Measurements from ENCODE around the gene UTP3. TPM values are rescaled to one million over a fixed set of nuclear protein-coding genes. Genes with fewer than 3 reads are reported as not detected.
"Not testable (repeated sequence)": the region's sequence is repeated elsewhere in the genome, so short reads cannot be mapped to it uniquely, and the experiment has no call there.

UTP3 gene
- total RNA-seq, 2 donors from 2014 or later = 23.8 to 29.1 TPM

DNA sequence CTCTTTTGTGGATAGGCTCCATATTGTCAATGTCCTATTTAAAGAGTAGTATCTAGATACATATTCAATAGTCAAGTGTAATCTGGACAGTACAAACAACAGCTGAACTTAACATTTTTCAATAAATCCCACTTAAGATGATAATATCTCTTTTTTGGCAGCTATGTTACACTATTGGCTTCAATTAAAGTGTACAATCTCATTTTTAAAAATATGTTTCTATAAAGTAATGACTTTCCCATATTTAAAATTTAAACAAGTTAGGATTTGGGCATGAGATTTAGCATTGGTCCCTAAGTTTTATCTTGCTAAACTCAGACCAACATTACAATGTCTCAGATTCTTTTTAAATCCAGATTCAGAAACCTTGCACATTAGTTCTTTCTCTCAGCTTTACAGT lies 14.1 kb upstream of the UTP3 start:
- H3K4me3 Mint-ChIP-seq = no peak overlapping the region

DNA sequence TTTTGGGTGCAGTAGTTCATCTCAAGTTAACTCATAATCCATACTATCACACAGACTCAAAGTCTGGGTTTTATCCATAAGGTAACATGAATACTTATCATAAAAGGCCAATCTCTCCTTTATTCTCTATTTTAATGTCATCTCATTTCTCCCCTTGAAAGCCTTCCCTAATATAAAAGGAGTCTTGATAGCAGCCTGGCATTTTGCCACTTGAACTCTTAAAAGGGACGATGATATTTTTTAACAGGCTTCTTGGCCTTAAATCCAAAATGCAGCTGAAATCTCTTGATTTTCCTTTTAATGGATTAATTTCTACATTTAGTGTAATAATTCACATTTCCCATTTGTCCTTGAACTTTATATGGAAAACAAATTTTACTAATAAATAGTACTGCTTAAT lies 13.6 kb upstream of the UTP3 start:
- ATAC-seq (replicated peaks) = no peak

More for the DNA sequence above, 14.1 kb upstream of the UTP3 start:
- ATAC-seq (replicated peaks) = no peak
- H3K27me3 Mint-ChIP-seq = peaks cover 11% of the 10 kb centered on the region
- no peak overlapping the region for H3K27ac Mint-ChIP-seq
- H3K36me3 Mint-ChIP-seq (ENCODE audit: low read depth) = no peaks in the 10 kb centered on the region
- no peaks in the 10 kb centered on the region for H3K9me3 Mint-ChIP-seq
- peaks cover 6% of the 10 kb centered on the region for H3K4me1 Mint-ChIP-seq

DNA sequence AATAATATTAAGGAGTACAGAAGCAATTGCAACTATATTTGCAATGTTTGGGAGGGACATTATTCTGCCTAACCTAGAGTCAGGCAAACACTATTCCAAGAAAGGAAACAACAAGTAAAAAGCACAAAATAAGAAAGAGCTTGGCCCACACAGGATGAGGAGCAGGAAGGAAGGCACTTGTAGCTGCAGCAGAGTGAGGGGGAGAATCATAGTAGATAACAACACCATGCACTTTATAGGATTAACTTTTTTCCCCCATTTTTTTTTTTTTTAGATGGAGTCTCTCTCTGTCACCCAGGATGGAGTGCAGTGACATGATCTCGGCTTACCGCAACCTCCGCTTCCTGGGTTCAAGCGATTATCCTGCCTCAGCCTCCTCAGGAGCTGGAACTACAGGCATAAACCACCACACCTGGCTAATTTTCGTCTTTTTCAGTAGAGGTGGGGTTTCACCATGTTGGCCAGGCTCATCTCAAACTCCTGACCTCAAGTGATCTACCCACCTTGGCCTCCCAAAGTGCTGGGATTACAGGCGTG lies 11.7 kb upstream of the UTP3 start:
- no peak for ATAC-seq (replicated peaks)
- Mint-ChIP-seq H3K36me3 (ENCODE audit: low read depth) (no peaks in the 10 kb centered on the region), H3K4me3 (no peak overlapping the region), H3K4me1 (peaks cover 6% of the 10 kb centered on the region), H3K27me3 (peaks cover 4% of the 10 kb centered on the region), H3K9me3 (no peaks in the 10 kb centered on the region), H3K27ac (no peak overlapping the region)

More for the DNA sequence above, 13.6 kb upstream of the UTP3 start:
- Mint-ChIP-seq H3K27me3 (peaks cover 11% of the 10 kb centered on the region), H3K27ac (no peak overlapping the region), H3K36me3 (ENCODE audit: low read depth) (no peaks in the 10 kb centered on the region), H3K4me3 (no peak overlapping the region), H3K9me3 (no peaks in the 10 kb centered on the region), H3K4me1 (peaks cover 6% of the 10 kb centered on the region)

DNA sequence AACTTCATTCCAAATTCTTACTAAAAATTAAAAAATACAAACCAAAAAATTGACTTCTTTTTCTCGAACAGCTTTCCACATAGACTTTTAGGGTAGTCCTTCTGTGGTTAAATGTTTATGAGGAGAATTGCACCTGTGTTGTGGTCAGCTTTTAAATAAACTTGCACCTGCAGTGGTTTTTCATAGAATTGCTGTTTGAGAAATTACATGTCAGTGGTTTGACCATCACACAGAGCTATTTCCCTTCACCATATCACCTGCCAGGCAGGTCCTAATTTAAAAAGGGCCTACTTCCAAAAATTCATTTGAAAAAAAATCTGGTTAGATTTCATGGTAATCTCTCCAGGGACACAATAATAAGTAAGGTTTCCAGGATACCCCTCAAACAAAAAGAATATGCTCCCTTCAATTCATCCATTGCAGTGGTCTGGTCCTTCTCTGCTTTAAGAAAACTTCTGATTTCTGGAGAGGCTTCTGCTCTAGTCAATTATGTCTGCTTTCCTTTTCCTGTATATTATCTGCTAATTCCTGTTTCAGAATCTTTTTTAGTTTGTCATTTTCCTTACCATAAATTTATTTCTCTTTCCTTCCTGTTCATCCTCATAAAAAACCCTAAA lies 9.8 kb upstream of the UTP3 start:
- H3K27me3 Mint-ChIP-seq = peaks cover 3% of the 10 kb centered on the region
- H3K4me3 Mint-ChIP-seq = no peak overlapping the region
- no peak for ATAC-seq (replicated peaks)
- no peaks in the 10 kb centered on the region for H3K9me3 Mint-ChIP-seq
- peaks cover 6% of the 10 kb centered on the region for H3K4me1 Mint-ChIP-seq
- H3K27ac Mint-ChIP-seq = no peak overlapping the region
- no peaks in the 10 kb centered on the region for H3K36me3 Mint-ChIP-seq (ENCODE audit: low read depth)

DNA sequence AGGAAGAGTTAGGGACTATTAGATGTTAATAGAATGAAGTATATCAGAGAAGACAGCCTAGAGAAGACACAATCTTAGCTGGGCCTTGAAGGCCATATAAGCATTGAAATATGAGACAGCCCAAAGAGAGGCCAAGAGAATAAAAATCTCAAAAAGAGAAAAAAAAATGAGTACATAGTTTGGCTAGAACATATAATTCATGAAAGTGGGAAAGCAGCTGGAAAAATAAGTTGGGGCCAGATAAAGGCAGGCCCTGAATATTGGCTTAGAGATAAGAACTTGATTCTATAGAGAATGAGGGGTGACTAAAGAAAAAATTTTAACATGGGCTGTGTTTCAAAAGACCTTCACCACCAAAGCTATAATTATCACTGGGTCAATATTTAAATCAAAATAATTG lies 7.4 kb upstream of the UTP3 start:
- no peak overlapping the region for H3K27ac Mint-ChIP-seq
- H3K9me3 Mint-ChIP-seq = no peaks in the 10 kb centered on the region
- H3K4me1 Mint-ChIP-seq = peaks cover 6% of the 10 kb centered on the region
- ATAC-seq (replicated peaks) = no peak
- no peak overlapping the region for H3K4me3 Mint-ChIP-seq
- H3K27me3 Mint-ChIP-seq = no peaks in the 10 kb centered on the region
- H3K36me3 Mint-ChIP-seq (ENCODE audit: low read depth) = no peaks in the 10 kb centered on the region

DNA sequence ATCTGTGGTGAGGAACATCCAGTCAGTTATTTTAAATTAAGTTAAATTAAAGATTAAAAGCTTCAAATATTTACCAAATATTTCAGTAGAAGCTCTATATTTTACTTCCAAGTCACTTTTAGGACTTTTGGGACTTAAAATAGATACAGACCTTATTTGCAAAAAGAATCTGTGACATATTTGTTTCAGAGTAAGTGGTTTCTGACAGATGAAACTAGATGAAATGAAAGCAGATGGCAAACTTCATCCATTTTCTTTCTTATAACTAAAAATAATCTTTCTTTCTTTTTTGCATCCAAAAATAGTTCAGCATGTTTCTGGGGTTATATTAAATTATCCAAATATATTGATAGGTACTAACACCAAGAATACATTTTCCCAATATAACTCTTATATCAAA lies 6.6 kb upstream of the UTP3 start:
- Mint-ChIP-seq H3K4me1 (peaks cover 6% of the 10 kb centered on the region), H3K36me3 (ENCODE audit: low read depth) (no peaks in the 10 kb centered on the region), H3K27ac (no peak overlapping the region), H3K9me3 (no peaks in the 10 kb centered on the region), H3K27me3 (no peaks in the 10 kb centered on the region), H3K4me3 (no peak overlapping the region)
- ATAC-seq (replicated peaks) = no peak

DNA sequence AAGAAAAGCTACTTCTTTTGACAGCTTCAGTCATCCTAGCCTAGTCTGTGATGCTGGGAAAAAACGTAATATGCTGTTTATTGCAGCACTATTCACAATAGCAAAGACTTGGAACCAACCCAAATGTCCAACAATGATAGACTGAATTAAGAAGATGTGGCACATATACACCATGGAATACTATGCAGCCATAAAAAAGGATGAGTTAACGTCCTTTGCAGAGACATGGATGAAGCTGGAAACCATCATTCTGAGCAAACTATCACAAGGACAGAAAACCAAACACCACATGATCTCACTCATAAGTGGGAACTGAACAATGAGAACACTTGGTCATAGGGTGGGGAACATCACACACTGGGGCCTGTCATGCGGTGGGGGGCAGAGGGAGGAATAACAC lies 6.2 kb upstream of the UTP3 start:
- not testable (repeated sequence) for H3K4me1 Mint-ChIP-seq; H3K36me3 Mint-ChIP-seq (ENCODE audit: low read depth); H3K4me3 Mint-ChIP-seq; ATAC-seq (replicated peaks); H3K27me3 Mint-ChIP-seq; H3K9me3 Mint-ChIP-seq; H3K27ac Mint-ChIP-seq

DNA sequence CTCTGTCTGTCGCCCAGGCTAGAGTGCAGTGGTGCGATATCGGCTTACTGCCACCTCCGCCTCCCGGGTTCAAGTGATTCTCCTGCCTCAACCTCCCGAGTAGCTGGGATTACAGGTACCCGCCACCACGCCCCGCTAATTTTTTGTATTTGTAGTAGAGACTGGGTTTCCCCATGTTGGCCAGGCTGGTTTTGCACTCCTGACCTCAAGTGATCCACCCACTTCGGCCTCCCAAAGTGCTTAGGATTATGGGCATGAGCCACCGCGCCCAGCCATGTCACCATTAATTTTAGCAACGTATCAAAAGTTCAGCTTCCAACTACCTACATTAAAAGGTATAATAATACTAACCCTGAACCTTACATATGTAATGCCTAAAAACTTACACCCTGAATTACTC lies 940 bp upstream of the UTP3 start:
- peak overlapping the region; percentile 100 for H3K27ac Mint-ChIP-seq
- H3K4me3 Mint-ChIP-seq = peak overlapping the region; percentile 96
- no peaks in the 10 kb centered on the region for H3K9me3 Mint-ChIP-seq
- peaks cover 17% of the 10 kb centered on the region for H3K4me1 Mint-ChIP-seq
- H3K36me3 Mint-ChIP-seq (ENCODE audit: low read depth) = peaks cover 48% of the 10 kb centered on the region
- no peaks in the 10 kb centered on the region for H3K27me3 Mint-ChIP-seq
- no peak for ATAC-seq (replicated peaks)

DNA sequence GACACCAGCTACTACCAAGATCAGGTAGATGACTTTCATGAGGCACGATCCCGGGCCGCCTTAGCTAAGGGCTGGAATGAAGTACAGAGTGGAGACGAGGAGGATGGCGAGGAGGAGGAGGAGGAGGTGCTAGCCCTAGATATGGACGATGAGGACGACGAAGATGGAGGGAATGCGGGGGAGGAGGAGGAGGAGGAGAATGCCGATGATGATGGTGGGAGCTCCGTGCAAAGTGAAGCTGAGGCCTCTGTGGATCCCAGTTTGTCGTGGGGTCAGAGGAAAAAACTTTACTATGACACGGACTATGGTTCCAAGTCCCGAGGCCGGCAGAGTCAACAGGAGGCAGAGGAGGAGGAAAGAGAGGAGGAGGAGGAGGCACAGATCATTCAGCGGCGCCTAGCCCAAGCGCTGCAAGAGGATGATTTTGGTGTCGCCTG lies 481 bp downstream of the UTP3 start:
- Mint-ChIP-seq H3K9me3 (no peaks in the 10 kb centered on the region), H3K4me3 (peak overlapping the region; percentile 96)
- peak; percentile 25 for ATAC-seq (replicated peaks)

DNA sequence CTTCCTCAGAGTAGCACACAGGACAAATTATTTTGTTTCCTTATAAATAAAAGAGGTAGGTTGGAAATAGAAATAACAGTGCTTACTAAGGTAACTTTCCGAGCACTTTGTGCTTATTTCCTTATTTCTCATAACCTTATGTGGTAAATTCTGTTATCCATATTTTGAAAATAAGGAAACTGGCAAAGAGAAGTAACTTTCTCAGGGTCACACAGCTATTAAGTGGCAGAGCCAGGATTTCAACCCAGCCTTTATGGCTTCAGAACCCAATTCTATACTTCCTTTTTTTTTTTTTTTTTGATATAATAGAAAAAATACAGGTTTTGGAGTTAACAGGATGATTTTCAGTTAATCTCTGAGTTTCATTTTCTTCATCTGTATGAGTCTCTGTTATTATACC lies 3.3 kb downstream of the UTP3 start:
- Mint-ChIP-seq H3K4me3 (peak overlapping the region; percentile 96), H3K4me1 (peaks cover 17% of the 10 kb centered on the region), H3K27ac (no peak overlapping the region), H3K27me3 (no peaks in the 10 kb centered on the region), H3K9me3 (no peaks in the 10 kb centered on the region), H3K36me3 (ENCODE audit: low read depth) (peaks cover 63% of the 10 kb centered on the region)
- no peak for ATAC-seq (replicated peaks)

More for the DNA sequence above, 481 bp downstream of the UTP3 start:
- no peaks in the 10 kb centered on the region for H3K27me3 Mint-ChIP-seq
- H3K36me3 Mint-ChIP-seq (ENCODE audit: low read depth) = peaks cover 59% of the 10 kb centered on the region
- peak overlapping the region; percentile 100 for H3K27ac Mint-ChIP-seq
- H3K4me1 Mint-ChIP-seq = peaks cover 17% of the 10 kb centered on the region

DNA sequence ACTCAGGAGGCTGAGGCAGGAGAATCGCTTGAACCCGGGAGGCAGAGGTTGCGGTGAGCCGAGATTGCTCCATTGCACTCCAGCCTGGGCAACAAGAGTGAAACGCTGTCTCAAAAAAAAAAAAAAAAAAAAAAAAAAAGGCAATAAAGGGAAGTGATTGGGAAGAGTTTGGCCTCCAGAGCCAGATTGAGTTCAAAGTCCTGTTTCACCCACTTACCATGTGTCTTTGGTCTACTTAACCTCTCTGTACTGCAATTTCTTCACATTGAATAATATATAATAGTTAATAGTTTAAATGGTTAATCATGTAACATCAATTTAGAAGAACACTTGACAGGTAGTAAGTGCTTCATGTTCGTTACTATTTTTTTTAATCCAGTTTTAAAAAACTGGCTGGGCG lies 6.3 kb downstream of the UTP3 start:
- H3K4me1 Mint-ChIP-seq; H3K9me3 Mint-ChIP-seq; H3K4me3 Mint-ChIP-seq; H3K27me3 Mint-ChIP-seq; ATAC-seq (replicated peaks); H3K27ac Mint-ChIP-seq: not testable (repeated sequence)
- H3K36me3 Mint-ChIP-seq (ENCODE audit: low read depth) = peaks cover 42% of the 10 kb centered on the region

DNA sequence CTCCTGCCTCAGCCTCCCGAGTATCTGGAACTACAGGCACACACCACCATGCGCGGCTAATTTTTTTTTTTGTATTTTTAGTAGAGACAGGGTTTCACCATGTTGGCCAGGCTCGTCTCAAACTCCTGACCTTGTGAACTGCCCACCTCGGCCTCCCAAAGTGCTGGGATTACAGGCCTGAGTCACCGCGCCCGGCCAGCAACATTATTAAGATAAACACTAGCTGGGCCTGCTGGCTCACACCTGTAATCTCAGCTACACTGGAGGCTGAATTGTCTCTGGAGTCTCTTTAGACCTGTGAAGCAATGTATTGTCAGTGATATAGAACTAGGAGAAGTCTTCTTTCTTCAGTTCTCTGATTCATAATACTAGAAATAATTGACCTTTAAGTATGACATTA lies 10.1 kb downstream of the UTP3 start:
- H3K36me3 Mint-ChIP-seq (ENCODE audit: low read depth); H3K4me3 Mint-ChIP-seq; H3K4me1 Mint-ChIP-seq; H3K9me3 Mint-ChIP-seq; H3K27ac Mint-ChIP-seq; ATAC-seq (replicated peaks); H3K27me3 Mint-ChIP-seq: not testable (repeated sequence)

DNA sequence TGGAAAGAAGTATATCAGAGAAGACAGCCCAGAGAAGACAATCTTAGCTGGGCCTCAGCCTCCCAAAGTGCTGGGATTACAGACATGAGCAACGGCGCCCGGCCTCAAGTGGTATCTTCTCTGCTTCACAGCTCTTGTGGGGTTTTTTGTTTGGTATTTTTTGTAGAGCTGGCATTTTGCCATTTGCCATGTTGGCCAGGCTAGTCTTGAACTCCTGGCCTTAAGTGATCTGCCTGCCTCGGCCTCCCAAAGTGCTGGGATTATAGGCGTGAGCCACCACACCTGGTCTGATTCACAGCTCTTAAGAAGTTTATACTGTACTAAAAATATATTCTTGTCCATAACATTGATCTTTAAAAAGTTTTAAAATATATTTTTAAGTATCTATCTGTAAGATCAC lies 12.4 kb downstream of the UTP3 start:
- no peak for ATAC-seq (replicated peaks)
- H3K36me3 Mint-ChIP-seq (ENCODE audit: low read depth) = no peaks in the 10 kb centered on the region
- H3K9me3 Mint-ChIP-seq = no peaks in the 10 kb centered on the region
- H3K27me3 Mint-ChIP-seq = no peaks in the 10 kb centered on the region
- H3K4me1 Mint-ChIP-seq = peaks cover 8% of the 10 kb centered on the region
- H3K27ac Mint-ChIP-seq = no peak overlapping the region
- no peak overlapping the region for H3K4me3 Mint-ChIP-seq

DNA sequence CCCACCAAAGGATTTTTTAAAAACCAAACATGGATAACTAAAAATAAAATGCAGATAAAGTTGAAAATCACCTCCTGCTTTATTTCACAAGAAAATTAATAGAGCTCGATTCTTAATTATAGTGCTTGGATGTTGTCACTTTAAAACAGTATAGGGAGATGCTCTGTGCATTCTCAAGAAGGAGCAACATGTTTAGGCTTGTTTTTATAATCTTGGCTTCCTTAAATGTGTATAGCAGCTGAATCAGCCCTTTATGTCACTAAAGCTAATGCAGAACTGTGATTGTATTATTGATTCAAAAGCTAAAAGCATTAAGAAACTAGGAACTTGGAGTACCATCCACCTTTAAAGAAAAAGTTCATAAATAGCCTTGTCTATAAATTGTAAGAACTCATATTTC lies 12.9 kb downstream of the UTP3 start:
- ATAC-seq (replicated peaks) = no peak
- no peak overlapping the region for H3K27ac Mint-ChIP-seq
- H3K4me1 Mint-ChIP-seq = peaks cover 14% of the 10 kb centered on the region
- H3K9me3 Mint-ChIP-seq = no peaks in the 10 kb centered on the region
- no peak overlapping the region for H3K4me3 Mint-ChIP-seq
- no peaks in the 10 kb centered on the region for H3K36me3 Mint-ChIP-seq (ENCODE audit: low read depth)
- no peaks in the 10 kb centered on the region for H3K27me3 Mint-ChIP-seq

DNA sequence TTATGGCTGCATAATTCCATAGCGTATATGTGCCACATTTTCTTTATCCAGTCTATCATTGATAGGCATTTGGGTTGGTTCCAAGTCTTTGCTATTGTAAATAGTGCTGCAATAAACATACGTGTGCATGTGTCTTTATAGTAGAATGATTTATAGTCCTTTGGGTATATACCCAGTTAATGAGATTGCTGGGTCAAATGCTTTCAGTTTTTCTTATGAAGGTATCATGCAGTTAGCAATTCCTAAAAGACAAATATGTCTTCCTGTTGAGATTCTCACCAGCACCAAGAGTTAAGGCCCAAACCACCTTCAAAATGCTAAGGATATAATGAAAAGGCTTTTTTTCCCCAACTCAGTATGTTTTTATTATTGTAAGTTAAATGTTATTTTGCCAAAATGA lies 14.3 kb downstream of the UTP3 start:
- ATAC-seq (replicated peaks); H3K4me3 Mint-ChIP-seq; H3K36me3 Mint-ChIP-seq (ENCODE audit: low read depth); H3K27me3 Mint-ChIP-seq; H3K9me3 Mint-ChIP-seq; H3K27ac Mint-ChIP-seq: not testable (repeated sequence)
- H3K4me1 Mint-ChIP-seq = peaks cover 17% of the 10 kb centered on the region

Data from activated T-helper 17 cell treated with anti-CD3 and anti-CD28 coated beads, Interleukin-2, amount 50 U/mL, for 72 hours (primary cell).